Neural progenitor cell (in vitro differentiated cells): ENCODE data around the gene PRRT2. TPM values are rescaled to one million over a fixed set of nuclear protein-coding genes. Genes with fewer than 3 reads are reported as not detected.

ENCODE experiments used
- DNase-seq: peaks from one replicate; pipeline ENCODE4 v3.0.0-alpha.2; 2016; ENCODE audit warnings: low spot score
- H2AFZ ChIP-seq: fragments of 200-600 bp; sonication (generic); replicated peaks from 2 replicates; pipeline ENCODE4 v1.6.1; 2016; ENCODE audit warnings: antibody characterized with exemption
- H3F3A ChIP-seq: fragments of 200-600 bp; sonication (generic); 2 replicates; pipeline ENCODE4 v1.6.1; 2016; ENCODE audit warnings: antibody characterized with exemption, low read depth
- H3K27ac ChIP-seq: fragments of 200-600 bp; sonication (generic); 2 replicates; pipeline ENCODE4 v1.5.1; 2016; ENCODE audit warnings: mild to moderate bottlenecking
- H3K27me3 ChIP-seq: fragments of 200-600 bp; sonication (generic); 2 replicates; pipeline ENCODE4 v1.6.1; 2016; ENCODE audit warnings: mild to moderate bottlenecking, moderate library complexity
- H3K36me3 ChIP-seq: fragments of 200-600 bp; sonication (generic); 2 replicates; pipeline ENCODE4 v1.5.1; 2016
- H3K4me1 ChIP-seq: fragments of 200-600 bp; sonication (generic); 2 replicates; pipeline ENCODE4 v1.6.1; 2016; ENCODE audit warnings: mixed run types
- H3K4me2 ChIP-seq: fragments of 200-600 bp; sonication (generic); 2 replicates; pipeline ENCODE4 v1.6.1; 2016
- H3K4me3 ChIP-seq: fragments of 200-600 bp; sonication (generic); 2 replicates; pipeline ENCODE4 v1.5.1; 2016
- H3K79me2 ChIP-seq: fragments of 200-600 bp; sonication (generic); 2 replicates; pipeline ENCODE4 v1.6.1; 2016; ENCODE audit warnings: low read depth
- H3K9ac ChIP-seq: fragments of 200-600 bp; sonication (generic); 2 replicates; pipeline ENCODE4 v1.6.1; 2016
- H3K9me3 ChIP-seq: fragments of 200-600 bp; sonication (generic); 2 replicates; pipeline ENCODE4 v1.5.1; 2016; ENCODE audit warnings: low read depth
- H4K20me1 ChIP-seq: fragments of 200-600 bp; sonication (generic); 2 replicates; pipeline ENCODE4 v1.6.1; 2016; ENCODE audit warnings: low read depth
- H3K27ac Mint-ChIP-seq: 3 replicates; pipeline ENCODE4 v1.8.0; 2021; ENCODE audit warnings: mixed read lengths
- H3K27me3 Mint-ChIP-seq: 2 replicates; pipeline ENCODE4 v1.8.0; 2022; ENCODE audit warnings: low read depth, mild to moderate bottlenecking, inconsistent platforms, moderate library complexity, mixed read lengths; ENCODE audit not compliant: insufficient read depth
- H3K36me3 Mint-ChIP-seq: 3 replicates; pipeline ENCODE4 v1.8.0; 2021; ENCODE audit warnings: mixed read lengths
- H3K4me1 Mint-ChIP-seq: 3 replicates; pipeline ENCODE4 v1.8.0; 2021; ENCODE audit warnings: mixed read lengths
- H3K4me3 Mint-ChIP-seq: 3 replicates; pipeline ENCODE4 v1.8.0; 2021; ENCODE audit warnings: mild to moderate bottlenecking, moderate library complexity, mixed read lengths
- H3K9me3 Mint-ChIP-seq: 3 replicates; pipeline ENCODE4 v1.8.0; 2020; ENCODE audit warnings: mixed read lengths
- EZH2 ChIP-seq: fragments of 200-600 bp; sonication (generic); IDR thresholded peaks from 2 replicates; pipeline ENCODE4 v1.6.1; 2017; ENCODE audit warnings: antibody characterized with exemption, mild to moderate bottlenecking, moderate library complexity
- EZH2phosphoT487 ChIP-seq: fragments of 200-600 bp; sonication (generic); IDR thresholded peaks from 2 replicates; pipeline ENCODE4 v1.6.1; 2017; ENCODE audit warnings: antibody characterized with exemption
- total RNA-seq: library from RNA; depleted of rRNA; stranded (reverse); fragments of >200 nt; gene quantifications from 2 replicates; pipeline ENCODE4 v1.2.3, GENCODE V29; 2015; ENCODE audit warnings: low replicate concordance
- TF ChIP-seq, protein P1 (sequence below): fragments of 200-600 bp; sonication (generic); IDR thresholded peaks from 2 replicates; pipeline ENCODE4 v1.5.1; 2017; ENCODE audit warnings: antibody characterized with exemption, mild to moderate bottlenecking

The PRRT2 gene
- total RNA-seq, 1 donor from 2014 or later: 23.5 TPM

DNA sequence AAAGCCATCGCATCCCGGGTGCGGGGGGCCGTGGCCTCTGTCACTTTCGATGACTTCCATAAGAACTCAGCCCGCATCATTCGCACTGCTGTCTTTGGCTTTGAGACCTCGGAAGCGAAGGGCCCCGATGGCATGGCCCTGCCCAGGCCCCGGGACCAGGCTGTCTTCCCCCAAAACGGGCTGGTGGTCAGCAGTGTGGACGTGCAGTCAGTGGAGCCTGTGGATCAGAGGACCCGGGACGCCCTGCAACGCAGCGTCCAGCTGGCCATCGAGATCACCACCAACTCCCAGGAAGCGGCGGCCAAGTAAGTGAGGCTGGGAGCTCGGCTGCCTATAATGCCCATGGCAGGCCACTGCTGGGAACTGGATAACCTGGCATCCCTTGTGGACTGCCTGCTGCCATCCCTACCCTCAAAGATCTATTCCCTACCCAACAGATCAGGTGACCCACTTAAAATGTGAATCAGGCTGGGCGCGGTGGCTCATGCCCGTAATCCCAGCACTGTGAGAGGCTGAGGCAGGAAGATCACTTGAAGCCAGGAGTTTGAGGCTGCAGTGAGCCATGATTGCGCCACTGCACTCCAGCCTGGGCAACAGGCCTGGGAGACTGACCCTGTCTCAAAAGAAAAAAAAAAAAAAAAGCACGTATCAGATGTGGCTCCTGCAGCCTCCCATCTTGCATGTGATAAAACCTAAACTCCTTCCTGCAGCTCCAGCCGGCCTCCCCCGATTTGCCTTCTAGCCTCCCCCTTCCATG lies 32.8 kb downstream of the PRRT2 start:
- DNase-seq: no peak
- H3K27ac Mint-ChIP-seq: no peak overlapping the region

DNA sequence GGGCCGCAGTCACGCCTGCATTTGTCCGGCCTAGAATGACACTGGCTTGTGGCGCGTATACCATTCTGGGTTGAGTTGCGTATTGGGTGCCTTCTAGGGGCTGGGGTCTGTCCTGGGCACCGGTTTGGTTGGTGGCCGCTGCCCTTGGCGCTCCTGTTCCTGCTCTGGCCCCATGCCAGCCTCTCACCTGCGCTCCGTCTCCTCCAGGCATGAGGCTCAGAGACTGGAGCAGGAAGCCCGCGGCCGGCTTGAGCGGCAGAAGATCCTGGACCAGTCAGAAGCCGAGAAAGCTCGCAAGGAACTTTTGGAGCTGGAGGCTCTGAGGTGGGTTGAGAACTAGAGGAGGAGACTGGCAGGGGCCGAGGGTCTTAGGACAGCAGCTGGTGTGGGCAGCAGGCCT lies 33.7 kb downstream of the PRRT2 start:
- Histone ChIP-seq H3K27me3 (no peaks in the 10 kb centered on the region), H3K9me3 (no peaks in the 10 kb centered on the region), H3K9ac (no peak overlapping the region), H3K4me3 (no peak overlapping the region), H3K27ac (no peak overlapping the region), H4K20me1 (no peaks in the 10 kb centered on the region), H3K4me2 (no peak overlapping the region), H3F3A (no peaks in the 10 kb centered on the region), H3K4me1 (no peaks in the 10 kb centered on the region), H3K36me3 (no peaks in the 10 kb centered on the region), H2AFZ (no peak overlapping the region), H3K79me2 (no peaks in the 10 kb centered on the region)
- no peak for DNase-seq
- Mint-ChIP-seq H3K9me3 (no peaks in the 10 kb centered on the region), H3K4me3 (no peak overlapping the region), H3K27ac (peak overlapping the region; percentile 85), H3K27me3 (peaks cover 6% of the 10 kb centered on the region), H3K4me1 (peaks cover 13% of the 10 kb centered on the region), H3K36me3 (no peaks in the 10 kb centered on the region)
- TF ChIP-seq, protein P1, sequence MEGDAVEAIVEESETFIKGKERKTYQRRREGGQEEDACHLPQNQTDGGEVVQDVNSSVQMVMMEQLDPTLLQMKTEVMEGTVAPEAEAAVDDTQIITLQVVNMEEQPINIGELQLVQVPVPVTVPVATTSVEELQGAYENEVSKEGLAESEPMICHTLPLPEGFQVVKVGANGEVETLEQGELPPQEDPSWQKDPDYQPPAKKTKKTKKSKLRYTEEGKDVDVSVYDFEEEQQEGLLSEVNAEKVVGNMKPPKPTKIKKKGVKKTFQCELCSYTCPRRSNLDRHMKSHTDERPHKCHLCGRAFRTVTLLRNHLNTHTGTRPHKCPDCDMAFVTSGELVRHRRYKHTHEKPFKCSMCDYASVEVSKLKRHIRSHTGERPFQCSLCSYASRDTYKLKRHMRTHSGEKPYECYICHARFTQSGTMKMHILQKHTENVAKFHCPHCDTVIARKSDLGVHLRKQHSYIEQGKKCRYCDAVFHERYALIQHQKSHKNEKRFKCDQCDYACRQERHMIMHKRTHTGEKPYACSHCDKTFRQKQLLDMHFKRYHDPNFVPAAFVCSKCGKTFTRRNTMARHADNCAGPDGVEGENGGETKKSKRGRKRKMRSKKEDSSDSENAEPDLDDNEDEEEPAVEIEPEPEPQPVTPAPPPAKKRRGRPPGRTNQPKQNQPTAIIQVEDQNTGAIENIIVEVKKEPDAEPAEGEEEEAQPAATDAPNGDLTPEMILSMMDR: no peak
- TF ChIP-seq EZH2: no peak
- TF ChIP-seq EZH2phosphoT487: no peak

More for the DNA sequence above, 32.8 kb downstream of the PRRT2 start:
- H3K27ac ChIP-seq: no peak overlapping the region
- TF ChIP-seq, protein P1: no peak
- TF ChIP-seq EZH2 (no peak), EZH2phosphoT487 (no peak)
- no peaks in the 10 kb centered on the region for H3K27me3 ChIP-seq
- no peaks in the 10 kb centered on the region for H3K4me1 ChIP-seq
- H3K27me3 Mint-ChIP-seq: peaks cover 6% of the 10 kb centered on the region
- no peaks in the 10 kb centered on the region for H3K79me2 ChIP-seq
- H3K36me3 Mint-ChIP-seq: no peaks in the 10 kb centered on the region
- peaks cover 6% of the 10 kb centered on the region for H3K4me1 Mint-ChIP-seq
- H2AFZ ChIP-seq: no peak overlapping the region
- H3K9me3 ChIP-seq: no peaks in the 10 kb centered on the region
- H3F3A ChIP-seq: no peaks in the 10 kb centered on the region
- no peak overlapping the region for H3K4me3 ChIP-seq
- no peak overlapping the region for H3K4me3 Mint-ChIP-seq
- no peaks in the 10 kb centered on the region for H3K36me3 ChIP-seq
- no peaks in the 10 kb centered on the region for H4K20me1 ChIP-seq
- no peak overlapping the region for H3K4me2 ChIP-seq
- H3K9ac ChIP-seq: no peak overlapping the region
- H3K9me3 Mint-ChIP-seq: no peaks in the 10 kb centered on the region

DNA sequence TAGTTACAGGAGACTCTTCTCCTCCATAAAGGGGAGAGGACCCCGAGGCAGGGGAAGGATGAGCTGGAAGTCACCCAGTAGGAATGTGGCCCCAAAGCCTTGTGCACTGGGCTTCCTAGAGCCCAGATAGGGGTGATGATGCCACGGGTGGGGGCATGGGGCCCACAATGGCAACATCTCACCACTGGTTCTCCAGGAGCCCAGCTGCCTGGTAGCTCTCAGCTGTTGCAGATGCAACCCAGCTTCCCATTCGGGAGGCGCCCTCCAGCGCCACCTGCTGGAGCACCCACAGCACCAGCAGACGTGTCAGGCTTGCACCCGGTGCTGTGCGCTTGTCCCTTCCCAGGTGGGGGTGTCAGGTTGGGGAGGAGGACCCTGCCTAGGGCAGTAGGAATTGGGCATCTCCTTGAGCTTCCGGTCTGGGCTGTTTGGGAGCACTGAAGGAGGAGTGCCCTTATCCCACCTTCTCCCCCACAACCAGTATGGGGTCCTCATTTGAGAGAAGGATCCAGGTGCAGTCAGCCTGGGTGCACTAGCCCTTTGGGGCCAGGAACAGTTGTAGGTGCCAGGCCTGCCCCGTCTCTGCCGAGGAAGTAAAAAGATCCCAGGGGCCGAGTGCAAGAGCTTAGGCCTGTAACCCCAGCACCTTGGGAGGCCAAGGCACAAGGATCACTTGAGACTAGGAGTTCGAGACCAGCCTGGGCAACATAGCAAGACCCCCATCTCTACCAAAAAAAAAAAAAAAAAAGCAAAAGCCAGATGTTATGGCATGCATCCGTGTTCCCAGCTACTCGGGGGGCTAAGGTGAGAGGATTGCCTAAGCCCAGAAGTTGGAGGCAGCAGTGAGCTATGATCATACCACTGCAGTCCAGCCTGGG lies 36.7 kb downstream of the PRRT2 start:
- Histone ChIP-seq H3K9ac (no peak overlapping the region), H3K27ac (no peak overlapping the region), H4K20me1 (no peaks in the 10 kb centered on the region), H3K9me3 (no peaks in the 10 kb centered on the region), H3K27me3 (no peaks in the 10 kb centered on the region), H3F3A (no peaks in the 10 kb centered on the region), H3K4me3 (no peak overlapping the region), H3K4me1 (no peaks in the 10 kb centered on the region), H2AFZ (no peak overlapping the region), H3K79me2 (no peaks in the 10 kb centered on the region), H3K36me3 (no peaks in the 10 kb centered on the region), H3K4me2 (no peak overlapping the region)
- TF ChIP-seq EZH2 (no peak), EZH2phosphoT487 (no peak)
- TF ChIP-seq, protein P1: peak; percentile 85
- H3K4me1 Mint-ChIP-seq: peaks cover 15% of the 10 kb centered on the region
- peak overlapping the region; percentile 83 for H3K27ac Mint-ChIP-seq
- DNase-seq: peak; percentile 76
- H3K36me3 Mint-ChIP-seq: no peaks in the 10 kb centered on the region
- no peaks in the 10 kb centered on the region for H3K9me3 Mint-ChIP-seq
- peak overlapping the region; percentile 30 for H3K4me3 Mint-ChIP-seq
- peaks cover 9% of the 10 kb centered on the region for H3K27me3 Mint-ChIP-seq
